SH-SY5Y (cell line): ENCODE measurements around the gene BACH1.

Experiments used
- GATA2 ChIP-seq: IDR thresholded peaks from 2 replicates; pipeline ENCODE4 v1.6.1; 2011; ENCODE audit warnings: mild to moderate bottlenecking, low read depth, low read length
- GATA3 ChIP-seq: IDR thresholded peaks from 2 replicates; pipeline ENCODE4 v1.6.1; 2011; ENCODE audit warnings: low read depth, mild to moderate bottlenecking, low read length, moderate library complexity

BACH1 gene

GRCh38 chr21:29279558-29279957 is 19.2 kb upstream of the BACH1 start:
- TF ChIP-seq GATA2 (no peak), GATA3 (no peak)

GRCh38 chr21:29287383-29287782 is 11.3 kb upstream of the BACH1 start:
- TF ChIP-seq GATA3, result no peak

- TF ChIP-seq GATA2, result no peak
- no peak for TF ChIP-seq GATA3
These were observed 10.5 kb upstream of the BACH1 start for GRCh38 chr21:29288239-29288638.

- TF ChIP-seq GATA3, result no peak
- no peak for TF ChIP-seq GATA2
These were observed 9.4 kb upstream of the BACH1 start for GRCh38 chr21:29289317-29289716.

GRCh38 chr21:29290240-29290639 is 8.5 kb upstream of the BACH1 start:
- TF ChIP-seq GATA3 (no peak), GATA2 (no peak)

- TF ChIP-seq GATA3 (no peak), GATA2 (no peak)
These were observed 5.2 kb upstream of the BACH1 start for GRCh38 chr21:29293495-29293894.

- TF ChIP-seq GATA2 (no peak), GATA3 (no peak)
These were observed 3.6 kb upstream of the BACH1 start for GRCh38 chr21:29295066-29295650.

- no peak for TF ChIP-seq GATA3
- no peak for TF ChIP-seq GATA2
These were observed 2.3 kb upstream of the BACH1 start for GRCh38 chr21:29296446-29296845.

- no peak for TF ChIP-seq GATA2
- no peak for TF ChIP-seq GATA3
These were observed 1.0 kb upstream of the BACH1 start for GRCh38 chr21:29297483-29298347.

GRCh38 chr21:29299046-29299915 is 559 bp downstream of the BACH1 start:
- TF ChIP-seq GATA3 (no peak), GATA2 (no peak)

GRCh38 chr21:29299916-29300806 is 1.4 kb downstream of the BACH1 start:
- TF ChIP-seq GATA3 (no peak), GATA2 (no peak)

GRCh38 chr21:29300807-29301138 is 2.1 kb downstream of the BACH1 start:
- TF ChIP-seq GATA3 (no peak), GATA2 (no peak)

- no peak for TF ChIP-seq GATA2
These were observed 3.0 kb downstream of the BACH1 start for GRCh38 chr21:29301691-29302090.

- TF ChIP-seq GATA2 (no peak), GATA3 (no peak)
These were observed 3.7 kb downstream of the BACH1 start for GRCh38 chr21:29302359-29302875.
